GM04503 (cell line): ENCODE results near the gene PKN2.

Experiments used
- DNase-seq: peaks from one replicate; pipeline ENCODE4 v3.0.0-alpha.2; 2012; ENCODE audit warnings: low read depth

The PKN2 gene

GRCh38 chr1:88683541-88684481 lies at the start of gene PKN2:
TSS of gene PKN2 (plus strand) at chr1:88684273. CDS start at chr1:88684581, 308 bp downstream.
- peak; percentile 89 for DNase-seq

- DNase-seq: no peak
These were observed 49.5 kb upstream of the PKN2 start for GRCh38 chr1:88634538-88634937.

GRCh38 chr1:88640060-88640459 lies 44.0 kb upstream of the PKN2 start:
- no peak for DNase-seq

GRCh38 chr1:88645886-88646285 lies 38.2 kb upstream of the PKN2 start:
- DNase-seq: no peak

- DNase-seq: no peak
These were observed 37.4 kb upstream of the PKN2 start for GRCh38 chr1:88646476-88647248.

- DNase-seq: no peak
These were observed 36.8 kb upstream of the PKN2 start for GRCh38 chr1:88647249-88647645.

- DNase-seq: no peak
These were observed 36.2 kb upstream of the PKN2 start for GRCh38 chr1:88647749-88648415.

- no peak for DNase-seq
These were observed 35.4 kb upstream of the PKN2 start for GRCh38 chr1:88648706-88649105.

- DNase-seq: no peak
These were observed 34.1 kb upstream of the PKN2 start for GRCh38 chr1:88649932-88650331.

- DNase-seq: no peak
These were observed 33.2 kb upstream of the PKN2 start for GRCh38 chr1:88650676-88651418.

GRCh38 chr1:88655140-88655539 lies 28.9 kb upstream of the PKN2 start:
- no peak for DNase-seq

GRCh38 chr1:88655685-88656299 lies 28.3 kb upstream of the PKN2 start:
- no peak for DNase-seq

- no peak for DNase-seq
These were observed 25.7 kb upstream of the PKN2 start for GRCh38 chr1:88658419-88658818.

GRCh38 chr1:88659552-88659951 lies 24.5 kb upstream of the PKN2 start:
- no peak for DNase-seq

GRCh38 chr1:88661188-88661587 lies 22.9 kb upstream of the PKN2 start:
- DNase-seq: no peak

GRCh38 chr1:88661951-88662699 lies 21.9 kb upstream of the PKN2 start:
- no peak for DNase-seq

- DNase-seq: no peak
These were observed 21.4 kb upstream of the PKN2 start for GRCh38 chr1:88662723-88663122.

GRCh38 chr1:88668405-88668804 lies 15.7 kb upstream of the PKN2 start:
- no peak for DNase-seq

GRCh38 chr1:88670462-88670861 lies 13.6 kb upstream of the PKN2 start:
- no peak for DNase-seq

GRCh38 chr1:88673446-88673845 lies 10.6 kb upstream of the PKN2 start:
- no peak for DNase-seq

- no peak for DNase-seq
These were observed 5.7 kb upstream of the PKN2 start for GRCh38 chr1:88678405-88678804.
